MV-4-11 (cell line): ENCODE results near the gene LSP1.
"Not testable (repeated sequence)": the region's sequence is repeated elsewhere in the genome, so short reads cannot be mapped to it uniquely, and the experiment has no call there.

Experiments used
- DNase-seq: peaks from one replicate; lab custom pipeline; 2025; lab: John Stamatoyannopoulos, UW

Gene LSP1

DNA sequence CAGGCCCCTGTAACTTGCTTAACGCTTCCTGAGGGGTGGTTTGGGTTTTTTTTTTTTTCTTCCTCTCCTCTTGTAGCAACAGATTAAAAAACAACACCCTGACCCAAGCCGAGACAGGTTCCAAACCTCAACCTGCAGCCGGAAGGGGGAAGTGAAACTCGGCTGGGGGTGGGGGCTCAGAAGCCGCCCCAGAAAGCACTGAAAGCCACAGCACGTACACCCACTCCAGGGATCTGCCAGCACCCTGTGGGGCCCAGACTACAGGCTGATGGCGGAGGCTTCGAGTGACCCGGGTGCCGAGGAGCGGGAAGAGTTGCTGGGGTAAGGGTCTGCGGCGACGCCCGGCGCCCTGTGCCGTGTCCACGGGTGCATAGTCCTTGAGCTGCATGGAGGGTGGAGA, at the start of gene LSP1:
Gene LSP1 (plus strand): TSS at position 208 of the 400 bp plus-strand sequence. CDS start 61 bp downstream, at position 269.
- peak; percentile 88 for DNase-seq

- no peak for DNase-seq
These were observed 49.6 kb upstream of the LSP1 start for GRCh38 chr11:1803246-1803645.

DNA sequence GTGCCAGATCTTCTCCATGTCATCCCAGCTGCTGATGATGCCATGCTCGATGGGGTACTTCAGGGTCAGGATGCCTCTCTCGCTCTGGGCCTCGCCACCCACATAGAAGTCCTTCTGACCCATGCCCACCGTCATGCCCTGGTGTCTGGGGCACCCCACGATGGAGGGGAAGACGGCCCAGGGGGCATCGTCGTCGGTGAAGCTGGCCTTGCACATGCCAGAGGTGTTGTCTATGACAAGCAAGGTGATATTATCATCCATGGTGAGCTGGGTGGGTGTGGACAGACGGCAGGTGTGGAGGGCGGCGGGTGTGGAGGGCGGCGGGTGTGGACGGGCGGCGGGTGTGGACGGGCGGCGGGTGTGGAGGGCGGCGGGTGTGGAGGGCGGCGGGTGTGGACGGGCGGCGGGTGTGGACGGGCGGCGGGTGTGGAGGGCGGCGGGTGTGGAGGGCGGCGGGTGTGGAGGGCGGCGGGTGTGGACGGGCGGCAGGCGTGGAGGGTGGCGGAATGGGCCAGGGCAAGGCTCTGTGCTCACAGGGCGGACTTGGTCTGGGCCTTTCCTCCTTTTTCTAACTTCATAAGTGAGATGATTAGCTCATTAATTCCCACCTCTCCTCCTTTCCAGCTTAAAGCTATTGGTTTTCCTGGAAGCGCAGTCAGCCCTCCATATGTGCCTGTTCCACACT, 48.9 kb upstream of the LSP1 start:
- DNase-seq = not testable (repeated sequence)

DNA sequence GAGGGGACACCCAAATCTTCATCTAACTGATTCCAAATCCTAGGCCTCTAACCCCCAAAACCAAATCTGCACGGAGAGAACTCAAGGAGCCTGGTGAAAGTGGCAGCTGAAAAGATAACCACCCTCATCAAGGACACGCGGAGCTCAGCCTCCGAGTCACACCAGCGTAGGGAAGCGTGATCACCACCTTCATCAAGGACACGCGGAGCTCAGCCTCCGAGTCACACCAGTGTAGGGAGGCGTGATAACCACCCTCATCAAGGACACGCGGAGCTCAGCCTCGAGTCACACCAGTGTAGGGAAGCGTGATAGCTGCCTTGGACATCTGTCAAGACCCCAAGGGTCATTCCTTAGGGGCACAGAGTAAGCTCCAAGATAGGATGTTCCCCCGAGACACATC, 47.4 kb upstream of the LSP1 start:
- no peak for DNase-seq

DNA sequence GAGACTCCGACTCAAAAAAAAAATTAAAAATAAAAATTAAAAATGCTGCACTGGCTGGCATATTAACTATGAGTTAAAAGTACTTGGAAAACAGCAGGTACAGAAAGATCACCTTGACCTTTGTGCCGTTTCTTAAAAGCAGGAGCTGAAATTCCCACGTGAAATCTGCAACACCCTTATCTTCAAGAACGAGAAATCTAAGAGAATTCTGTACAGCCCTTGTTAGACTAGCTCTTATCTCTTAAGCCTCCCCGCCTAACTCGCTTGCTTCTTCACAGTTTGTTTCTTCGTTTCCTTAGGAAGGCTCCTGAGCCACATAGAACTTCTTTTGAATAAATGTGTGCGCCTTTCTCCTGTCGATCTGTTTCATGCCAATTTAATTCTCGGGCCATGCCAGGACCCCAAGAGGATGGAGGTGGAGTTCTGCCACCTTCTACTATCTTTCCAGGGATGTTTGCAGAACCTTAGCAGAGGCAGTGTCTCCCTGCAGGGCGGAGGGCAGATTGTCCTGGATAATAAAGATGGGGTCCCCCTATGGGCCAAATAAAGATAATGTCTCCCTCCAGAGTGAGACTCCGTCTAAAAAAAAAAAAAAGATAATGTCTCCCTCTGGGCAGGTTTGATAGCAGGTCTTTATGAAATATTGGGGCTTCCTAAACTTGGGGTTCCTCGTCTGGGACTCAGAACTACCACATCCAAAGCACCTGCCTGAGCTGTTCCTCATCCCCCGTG, 45.5 kb upstream of the LSP1 start:
- DNase-seq = no peak

GRCh38 chr11:1810761-1811160, 42.1 kb upstream of the LSP1 start:
- DNase-seq = peak; percentile 89

DNA sequence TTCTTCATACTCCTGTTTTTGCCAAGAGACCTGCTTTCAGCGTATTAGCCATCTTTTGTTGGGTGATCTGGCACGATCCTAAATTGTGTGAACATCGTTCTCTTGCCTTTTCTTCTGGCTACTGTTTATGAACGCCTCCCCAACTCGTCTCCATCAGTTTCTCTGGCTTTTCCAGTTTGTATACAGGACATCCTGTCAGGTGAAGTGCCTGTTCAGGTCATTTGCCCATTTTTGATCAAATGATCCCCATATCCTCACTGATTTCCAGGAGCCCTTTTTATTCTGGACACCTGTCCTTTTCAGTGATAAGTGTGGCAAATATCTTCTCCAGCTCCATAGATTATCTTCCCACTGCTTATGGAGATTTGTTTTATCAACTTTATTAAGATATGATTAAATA, 40.6 kb upstream of the LSP1 start:
- no peak for DNase-seq

DNA sequence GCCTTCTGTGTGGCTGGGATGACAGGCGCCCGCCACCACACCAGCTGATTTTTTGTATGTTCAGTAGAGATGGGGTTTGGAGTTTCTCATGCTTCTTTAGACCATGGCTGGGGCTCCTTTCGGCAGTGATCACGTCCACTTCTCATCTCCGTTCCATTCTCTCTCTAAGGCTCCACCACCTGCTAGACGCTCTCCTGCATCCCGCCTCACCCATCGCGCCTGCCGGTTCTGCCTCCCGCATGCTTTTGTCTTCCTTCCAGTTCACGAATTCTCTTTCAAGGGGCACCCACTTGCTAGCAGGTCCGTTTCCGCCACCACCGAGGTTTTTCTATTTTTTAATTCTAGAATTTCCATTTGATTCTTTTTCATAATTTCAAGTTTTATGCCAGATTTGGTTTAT, 40.1 kb upstream of the LSP1 start:
- no peak for DNase-seq

DNA sequence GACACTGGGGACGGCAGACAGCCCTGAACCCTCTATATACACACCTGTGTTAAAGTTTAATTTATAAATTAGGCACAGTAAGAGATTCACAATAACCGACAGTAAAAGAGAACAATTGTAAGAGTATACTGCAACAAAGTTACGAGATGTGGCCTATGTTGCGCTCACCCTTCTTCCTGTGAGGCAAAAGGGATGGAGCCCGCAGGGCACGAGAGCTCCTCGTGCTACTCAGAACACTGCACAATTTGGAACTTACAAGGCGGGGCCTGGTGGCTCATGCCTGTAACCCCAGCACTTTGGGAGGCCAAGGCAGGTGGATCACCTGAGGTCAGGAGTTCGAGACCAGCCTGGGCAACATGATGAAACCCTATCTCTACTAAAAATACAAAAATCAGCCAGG, 39.5 kb upstream of the LSP1 start:
- not testable (repeated sequence) for DNase-seq

- no peak for DNase-seq
These were observed 38.2 kb upstream of the LSP1 start for GRCh38 chr11:1814691-1815090.

GRCh38 chr11:1815311-1815710, 37.6 kb upstream of the LSP1 start:
- DNase-seq = no peak

- DNase-seq = no peak
These were observed 37.1 kb upstream of the LSP1 start for GRCh38 chr11:1815751-1816150.

DNA sequence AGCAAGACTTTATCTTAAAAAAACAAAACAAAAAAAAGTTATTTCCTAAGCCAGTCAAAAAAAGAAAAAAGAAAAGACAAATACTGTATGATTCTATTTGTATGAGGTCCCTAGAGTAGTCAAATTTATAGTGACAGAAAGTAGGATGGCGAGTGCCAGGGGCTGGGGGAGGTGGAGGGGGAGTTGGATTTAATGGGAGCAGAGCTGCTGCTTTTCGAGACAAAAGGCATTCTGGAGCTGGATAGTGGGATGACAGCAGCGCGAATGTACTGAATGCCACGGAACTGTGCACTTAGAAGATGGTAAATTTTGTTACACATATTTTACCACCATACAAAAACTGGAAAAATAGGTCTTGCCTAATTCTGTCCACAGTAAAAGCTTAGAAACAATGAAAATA, 35.9 kb upstream of the LSP1 start:
- no peak for DNase-seq

GRCh38 chr11:1817511-1817910, 35.4 kb upstream of the LSP1 start:
- DNase-seq = no peak

DNA sequence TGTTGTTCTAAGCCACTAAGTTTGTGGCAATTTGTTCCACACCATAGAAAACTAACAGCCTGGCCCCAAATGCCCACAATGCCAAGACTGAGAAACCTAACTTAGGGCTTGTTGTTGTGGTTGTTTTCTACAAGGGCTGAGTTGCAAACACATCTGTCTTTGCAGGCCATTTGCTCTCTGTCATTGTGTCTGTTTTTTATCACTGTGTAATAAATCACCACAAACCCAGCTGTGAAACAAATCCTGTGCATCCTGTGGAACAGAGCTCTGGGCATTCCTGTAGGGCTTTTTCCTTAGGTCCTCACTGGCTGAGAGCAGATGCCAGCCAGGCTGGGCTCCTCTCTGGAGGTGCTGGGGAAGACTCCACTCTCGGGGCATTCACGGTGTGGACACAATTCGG, 33.8 kb upstream of the LSP1 start:
- no peak for DNase-seq

DNA sequence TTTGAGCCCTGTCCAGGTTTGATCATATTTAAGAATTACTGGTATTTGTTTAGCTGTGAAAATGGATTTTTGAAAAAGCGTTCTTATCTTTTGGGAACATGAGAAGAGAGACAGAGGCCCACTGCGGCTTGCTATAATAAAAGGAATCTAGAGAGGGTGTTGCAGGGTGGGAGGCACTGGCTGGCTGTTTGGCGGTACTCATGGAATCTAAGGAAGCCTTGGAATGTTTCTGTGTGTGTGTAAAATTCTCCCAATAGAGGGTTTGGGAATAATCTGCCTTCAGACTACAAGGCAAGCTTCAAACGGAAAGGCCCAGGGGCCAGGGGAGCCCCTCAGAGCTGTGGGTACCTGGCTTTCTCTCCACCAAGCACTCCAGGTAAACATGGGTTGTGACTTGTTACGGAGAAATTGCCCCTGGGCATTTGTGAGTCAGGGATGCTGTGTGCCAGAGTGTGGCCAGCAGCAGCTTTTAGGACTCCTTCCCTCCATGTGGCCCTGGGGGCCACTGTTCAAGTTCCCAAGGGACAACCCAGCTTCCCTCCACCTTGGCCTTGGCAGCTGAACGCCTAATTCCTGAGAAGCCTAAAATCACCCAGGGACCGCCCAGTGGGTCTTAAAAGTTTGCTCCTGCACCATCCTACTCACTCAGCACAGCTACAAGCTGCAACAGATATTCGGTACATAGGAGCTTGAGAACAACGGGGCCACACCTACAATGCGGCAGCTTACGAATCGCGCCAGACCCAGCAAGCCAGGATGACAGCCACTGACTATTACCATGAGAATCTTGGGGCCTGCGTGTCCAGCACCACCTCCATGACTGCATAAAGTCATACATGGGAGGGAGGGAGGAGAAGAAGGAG, 32.2 kb upstream of the LSP1 start:
- no peak for DNase-seq

DNA sequence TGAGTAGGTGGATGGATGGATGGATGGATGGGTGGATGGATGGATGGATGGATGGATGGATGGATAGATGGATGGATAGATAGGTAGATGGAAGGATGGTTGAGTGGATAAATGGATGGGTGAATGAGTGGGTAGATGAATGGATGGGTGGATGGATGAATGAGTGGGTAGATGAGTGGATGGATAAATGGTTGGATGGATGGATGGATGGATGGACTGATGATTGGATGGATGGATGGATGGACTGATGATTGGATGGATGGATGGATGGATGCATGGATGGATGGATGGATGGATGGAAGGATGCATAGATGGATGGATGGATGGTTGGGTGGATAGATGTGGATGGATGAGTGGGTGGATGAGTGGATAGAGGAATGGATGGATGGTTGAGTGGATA, 31.3 kb upstream of the LSP1 start:
- no peak for DNase-seq

DNA sequence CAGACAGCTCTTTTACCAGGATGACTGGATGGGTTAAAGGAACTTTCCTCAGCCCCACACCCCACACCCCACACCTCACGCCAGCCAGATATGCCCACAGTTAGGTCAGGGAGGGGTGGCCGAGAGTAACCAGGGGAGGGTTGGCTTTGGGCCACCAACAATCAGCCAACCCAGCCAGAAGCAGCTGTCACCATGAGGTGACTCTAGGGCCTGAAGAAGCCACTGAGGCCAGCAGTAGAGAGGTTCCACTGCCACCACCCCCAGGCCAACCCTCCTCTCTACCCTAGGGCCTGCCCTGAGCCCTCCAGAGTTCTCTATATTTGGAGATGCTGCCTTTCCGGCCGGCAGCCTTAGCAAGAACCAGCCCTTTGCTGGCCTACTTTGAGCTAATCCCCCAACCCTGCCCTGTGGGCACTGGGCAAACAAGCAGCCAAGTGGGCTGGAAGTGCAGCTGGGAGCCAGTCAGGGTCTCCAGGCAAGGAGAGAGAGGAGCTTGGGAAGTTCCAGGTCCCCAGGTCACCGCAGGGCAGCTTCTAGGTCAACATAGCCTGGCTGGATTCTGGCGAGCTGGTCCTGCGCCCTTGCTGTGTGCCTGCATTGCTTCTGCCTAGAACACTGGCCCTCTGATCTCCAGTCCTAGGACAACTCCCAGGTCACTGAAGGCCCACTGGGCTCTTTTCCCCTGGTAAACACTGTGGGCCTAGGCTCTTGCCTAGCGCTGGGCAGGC, 30.1 kb upstream of the LSP1 start:
- DNase-seq = no peak

DNA sequence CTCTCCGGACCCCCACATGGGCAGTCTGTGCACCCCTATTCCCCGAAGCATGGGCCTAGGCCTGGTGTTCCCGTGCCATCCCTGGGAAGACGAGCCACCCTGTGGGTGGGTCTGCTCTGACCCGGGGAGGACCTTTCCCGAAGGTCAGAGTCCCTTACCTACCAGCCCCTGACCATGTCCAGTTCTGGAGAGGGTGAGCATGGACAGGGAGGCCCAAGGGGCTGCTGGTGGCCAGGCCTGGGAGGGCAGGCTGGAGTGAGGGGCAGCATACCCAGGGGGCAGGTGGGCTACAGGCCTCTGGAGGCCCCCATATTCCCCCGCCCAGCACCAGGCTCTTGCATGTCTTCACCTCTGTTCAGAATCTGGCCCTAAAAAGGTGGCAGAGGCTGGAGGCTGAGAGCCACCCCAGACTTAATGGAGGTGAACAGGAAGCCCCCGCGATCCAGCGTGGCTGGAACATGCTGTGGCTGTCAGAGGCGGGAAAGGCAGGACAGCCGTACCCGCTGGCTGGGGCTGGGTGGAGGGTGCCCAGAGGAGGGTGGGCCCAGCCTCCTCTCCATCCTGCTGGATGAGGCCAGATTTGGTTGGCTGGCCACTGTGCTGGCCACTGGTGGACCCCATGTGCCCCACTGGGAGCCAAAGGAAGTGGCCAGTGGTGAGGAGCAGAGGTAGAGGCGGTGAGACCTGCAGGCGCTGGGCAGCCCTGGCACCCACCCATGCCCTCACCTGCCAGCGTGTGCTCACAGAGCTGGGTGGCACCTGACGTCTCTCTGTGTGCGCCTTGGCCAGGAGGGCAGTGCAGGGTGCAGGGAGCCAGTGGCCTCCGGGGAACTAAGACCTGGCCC, 29.3 kb upstream of the LSP1 start:
- no peak for DNase-seq

DNA sequence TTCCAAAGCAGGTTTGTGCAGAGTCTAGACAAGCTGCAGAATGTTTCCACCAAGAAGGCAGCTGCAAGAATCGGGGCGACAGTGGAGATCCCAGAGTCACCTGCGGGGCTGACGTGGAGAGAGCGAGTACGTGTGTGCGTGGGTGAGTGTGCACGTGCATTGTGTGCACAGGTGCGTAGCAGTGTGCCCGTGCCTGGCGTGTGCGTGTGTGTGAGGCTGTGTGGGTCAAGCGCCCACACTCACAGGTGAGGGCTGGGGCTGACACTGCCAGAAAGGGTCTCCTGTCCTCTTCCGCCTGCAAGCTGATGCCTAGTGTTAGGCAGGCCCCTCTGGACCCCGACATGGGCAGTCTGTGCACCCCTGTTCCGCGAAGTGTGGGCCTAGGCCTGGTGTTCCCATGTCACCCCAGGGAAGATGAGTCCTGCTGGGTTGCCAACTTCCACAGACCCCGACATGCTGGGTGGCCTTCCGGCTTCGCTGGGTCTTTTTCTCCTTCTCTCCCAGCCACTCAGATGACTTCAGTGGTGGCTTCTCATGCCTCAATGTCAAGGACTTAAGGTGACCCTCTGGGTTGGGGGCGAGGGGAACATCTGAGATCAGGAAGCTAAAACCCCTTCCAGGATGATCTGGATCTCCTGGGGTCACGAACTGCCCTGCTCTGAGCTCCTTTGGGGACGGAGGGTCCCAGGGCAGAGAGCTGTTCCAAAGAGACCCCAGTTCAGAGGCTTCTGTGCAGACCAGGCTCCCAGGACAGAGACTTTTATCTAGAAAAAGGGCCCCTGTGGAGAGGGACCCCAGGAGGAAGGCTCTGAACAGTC, 28.5 kb upstream of the LSP1 start:
- no peak for DNase-seq
